ENCODE results near the gene TSR3. TPM values are rescaled to one million over a fixed set of nuclear protein-coding genes. Genes with fewer than 3 reads are reported as not detected.

The TSR3 gene
- total RNA-seq, 4 donors from 2014 or later = 84.1 to 107 (median 96.7) TPM

DNA sequence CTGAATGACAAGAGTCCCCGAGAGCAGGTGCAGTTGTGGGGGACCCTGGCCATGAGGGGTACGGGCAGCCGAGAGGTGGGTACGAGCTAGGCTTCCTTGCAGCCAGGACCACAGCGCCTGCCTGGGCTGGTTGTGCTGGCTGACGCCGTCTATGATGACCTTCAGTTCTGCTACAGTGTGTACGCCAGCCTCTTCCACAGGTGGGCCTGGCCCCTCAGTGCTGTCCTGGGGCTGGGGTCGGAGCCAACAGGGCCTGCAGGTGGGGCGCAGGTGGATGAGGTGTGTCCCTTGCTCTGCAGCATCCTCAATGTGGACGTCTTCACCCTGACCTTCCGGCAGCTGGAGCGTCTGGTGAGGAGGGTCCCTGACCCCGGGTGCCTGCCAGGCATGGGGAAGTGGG lies 7.2 kb downstream of the TSR3 start:
- TF ChIP-seq POLR2A (IDR thresholded peaks at IDR 0.05) = no peak
- TF ChIP-seq, protein P1, sequence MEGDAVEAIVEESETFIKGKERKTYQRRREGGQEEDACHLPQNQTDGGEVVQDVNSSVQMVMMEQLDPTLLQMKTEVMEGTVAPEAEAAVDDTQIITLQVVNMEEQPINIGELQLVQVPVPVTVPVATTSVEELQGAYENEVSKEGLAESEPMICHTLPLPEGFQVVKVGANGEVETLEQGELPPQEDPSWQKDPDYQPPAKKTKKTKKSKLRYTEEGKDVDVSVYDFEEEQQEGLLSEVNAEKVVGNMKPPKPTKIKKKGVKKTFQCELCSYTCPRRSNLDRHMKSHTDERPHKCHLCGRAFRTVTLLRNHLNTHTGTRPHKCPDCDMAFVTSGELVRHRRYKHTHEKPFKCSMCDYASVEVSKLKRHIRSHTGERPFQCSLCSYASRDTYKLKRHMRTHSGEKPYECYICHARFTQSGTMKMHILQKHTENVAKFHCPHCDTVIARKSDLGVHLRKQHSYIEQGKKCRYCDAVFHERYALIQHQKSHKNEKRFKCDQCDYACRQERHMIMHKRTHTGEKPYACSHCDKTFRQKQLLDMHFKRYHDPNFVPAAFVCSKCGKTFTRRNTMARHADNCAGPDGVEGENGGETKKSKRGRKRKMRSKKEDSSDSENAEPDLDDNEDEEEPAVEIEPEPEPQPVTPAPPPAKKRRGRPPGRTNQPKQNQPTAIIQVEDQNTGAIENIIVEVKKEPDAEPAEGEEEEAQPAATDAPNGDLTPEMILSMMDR (IDR thresholded peaks at IDR 0.05) = no peak
- no peak for DNase-seq
- peaks cover 11 to 16% of the 10 kb centered on the region in 2 donors for H3K36me3 ChIP-seq
- no peak overlapping the region for H3K4me3 ChIP-seq (replicated peaks in 1 of 3)
- no peaks in the 10 kb centered on the region for H3K27me3 ChIP-seq
- no peak overlapping the region for H3K27ac ChIP-seq
- H3K9me3 ChIP-seq = no peaks in the 10 kb centered on the region
- H3K4me1 ChIP-seq = peaks cover 4 to 11% of the 10 kb centered on the region in 2 donors
- 92 to 94% methylated on average over 4 to 7 of the region's 14 CpGs for WGBS, 2 donors
- intact Hi-C loops (cut with DNase I) = loop anchor here (10.0 kb wide), 1 partner anchor 130 kb away; the partner anchor contains the start of gene CLCN7

DNA sequence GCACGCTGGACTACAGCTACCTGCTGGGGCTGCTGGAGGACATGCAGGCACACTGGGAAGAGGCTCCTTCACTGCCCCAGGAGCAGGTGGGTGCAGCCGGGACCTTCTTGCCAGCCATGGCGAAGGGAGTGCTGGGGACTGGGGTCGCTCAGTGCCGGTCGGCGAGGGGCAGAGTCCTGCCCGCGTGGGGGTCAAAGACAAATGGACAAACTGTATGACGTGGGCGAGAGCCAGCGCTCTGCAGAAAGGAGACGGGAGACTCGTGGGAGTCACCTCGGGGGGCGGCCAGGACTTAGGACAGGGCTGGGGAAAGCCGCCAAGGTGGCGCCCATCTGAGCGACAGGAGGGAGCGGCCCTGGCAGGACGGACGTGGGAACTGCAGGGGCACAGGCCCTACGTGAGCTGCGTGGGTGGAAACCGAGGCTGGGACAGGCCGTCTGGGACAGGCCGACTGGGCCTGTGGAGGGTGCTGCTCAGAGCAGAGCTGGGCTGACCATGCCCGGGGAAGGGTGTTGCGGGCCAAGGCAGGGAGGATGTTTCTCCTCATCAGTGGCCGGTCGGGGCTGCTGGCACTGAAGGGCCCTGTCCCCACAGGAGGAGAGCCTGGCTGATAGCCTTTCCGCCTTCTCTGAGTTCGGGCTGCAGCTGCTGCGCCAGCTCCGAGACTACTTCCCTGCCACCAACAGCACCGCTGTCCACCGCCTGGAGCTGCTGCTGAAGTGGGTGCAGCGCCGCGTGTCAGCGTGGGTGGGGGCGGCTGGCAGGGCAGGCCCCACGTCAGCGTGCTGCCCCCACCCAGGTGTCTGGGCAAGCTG lies 8.0 kb downstream of the TSR3 start:
- no peaks in the 10 kb centered on the region for H3K27me3 ChIP-seq
- TF ChIP-seq, protein P1 (IDR thresholded peaks at IDR 0.05) = no peak
- no peak for TF ChIP-seq POLR2A (IDR thresholded peaks at IDR 0.05)
- H3K36me3 ChIP-seq = peaks cover 3 to 8% of the 10 kb centered on the region in 2 donors
- H3K9me3 ChIP-seq = no peaks in the 10 kb centered on the region
- peaks cover 4 to 11% of the 10 kb centered on the region in 2 donors for H3K4me1 ChIP-seq
- WGBS, 2 donors = 56 to 65% methylated on average over 26 to 31 of the region's 44 CpGs
- no peak for DNase-seq
- intact Hi-C loops (cut with DNase I) = loop anchor here (10.0 kb wide), 1 partner anchor 131 kb away; the partner anchor contains the start of gene CLCN7
- no peak overlapping the region for H3K27ac ChIP-seq
- no peak overlapping the region for H3K4me3 ChIP-seq (replicated peaks in 1 of 3)

DNA sequence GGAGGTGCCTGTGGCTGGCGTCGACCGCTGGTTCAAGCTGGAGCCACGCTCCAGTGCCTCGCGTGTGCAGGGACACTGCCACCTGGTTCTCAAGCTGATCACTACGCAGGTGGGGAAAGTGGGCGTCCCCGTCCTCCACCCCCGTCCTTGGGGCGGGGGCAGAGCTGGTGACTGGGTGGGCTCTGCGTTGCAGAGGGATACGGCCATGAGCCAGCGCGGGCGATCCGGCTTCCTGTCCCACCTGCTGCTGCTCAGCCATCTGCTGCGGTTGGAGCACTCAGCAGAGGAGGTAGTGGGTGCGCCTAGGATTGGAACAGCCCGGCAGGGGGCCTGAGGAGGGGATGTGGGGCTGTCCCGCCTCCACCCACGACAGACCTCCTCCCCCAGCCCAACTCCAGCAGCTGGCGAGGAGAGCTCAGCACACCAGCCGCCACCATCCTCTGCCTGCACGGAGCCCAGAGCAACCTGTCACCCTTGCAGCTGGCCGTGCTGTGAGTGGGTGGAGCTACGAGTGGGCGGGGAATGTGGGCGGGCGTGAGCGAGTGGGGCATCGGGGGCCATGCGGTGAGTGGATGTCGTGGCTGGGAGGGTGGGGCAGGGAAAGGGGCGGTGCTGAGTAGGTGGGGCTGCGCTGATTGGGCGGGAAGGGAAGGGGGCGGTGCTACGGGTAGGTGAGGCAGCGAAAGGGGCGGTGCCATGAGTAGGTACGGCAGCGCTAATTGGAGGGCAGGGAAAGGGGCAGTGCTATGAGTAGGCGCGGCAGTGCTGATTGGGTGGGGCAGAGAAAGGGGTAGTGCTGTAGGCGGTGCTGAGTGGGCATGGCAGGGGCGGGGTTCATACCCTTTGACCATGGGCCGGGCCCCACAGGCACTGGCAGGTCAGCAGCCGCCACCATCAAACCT lies 8.9 kb downstream of the TSR3 start:
- Histone ChIP-seq H3K9me3 (no peaks in the 10 kb centered on the region), H3K4me1 (peaks cover 4 to 11% of the 10 kb centered on the region in 2 donors), H3K4me3 (replicated peaks in 1 of 3) (no peak overlapping the region), H3K27ac (no peak overlapping the region), H3K36me3 (no peaks in the 10 kb centered on the region), H3K27me3 (no peaks in the 10 kb centered on the region)
- TF ChIP-seq, protein P1 (IDR thresholded peaks at IDR 0.05) = no peak
- no peak for TF ChIP-seq POLR2A (IDR thresholded peaks at IDR 0.05)
- peak; percentile 88 to 95 for DNase-seq
- WGBS, 2 donors = 8 to 9% methylated on average over 29 to 42 of the region's 49 CpGs
- intact Hi-C loops (cut with DNase I) = loop anchor here (10.0 kb wide), 1 partner anchor 132 kb away; the partner anchor contains the start of gene CLCN7

DNA sequence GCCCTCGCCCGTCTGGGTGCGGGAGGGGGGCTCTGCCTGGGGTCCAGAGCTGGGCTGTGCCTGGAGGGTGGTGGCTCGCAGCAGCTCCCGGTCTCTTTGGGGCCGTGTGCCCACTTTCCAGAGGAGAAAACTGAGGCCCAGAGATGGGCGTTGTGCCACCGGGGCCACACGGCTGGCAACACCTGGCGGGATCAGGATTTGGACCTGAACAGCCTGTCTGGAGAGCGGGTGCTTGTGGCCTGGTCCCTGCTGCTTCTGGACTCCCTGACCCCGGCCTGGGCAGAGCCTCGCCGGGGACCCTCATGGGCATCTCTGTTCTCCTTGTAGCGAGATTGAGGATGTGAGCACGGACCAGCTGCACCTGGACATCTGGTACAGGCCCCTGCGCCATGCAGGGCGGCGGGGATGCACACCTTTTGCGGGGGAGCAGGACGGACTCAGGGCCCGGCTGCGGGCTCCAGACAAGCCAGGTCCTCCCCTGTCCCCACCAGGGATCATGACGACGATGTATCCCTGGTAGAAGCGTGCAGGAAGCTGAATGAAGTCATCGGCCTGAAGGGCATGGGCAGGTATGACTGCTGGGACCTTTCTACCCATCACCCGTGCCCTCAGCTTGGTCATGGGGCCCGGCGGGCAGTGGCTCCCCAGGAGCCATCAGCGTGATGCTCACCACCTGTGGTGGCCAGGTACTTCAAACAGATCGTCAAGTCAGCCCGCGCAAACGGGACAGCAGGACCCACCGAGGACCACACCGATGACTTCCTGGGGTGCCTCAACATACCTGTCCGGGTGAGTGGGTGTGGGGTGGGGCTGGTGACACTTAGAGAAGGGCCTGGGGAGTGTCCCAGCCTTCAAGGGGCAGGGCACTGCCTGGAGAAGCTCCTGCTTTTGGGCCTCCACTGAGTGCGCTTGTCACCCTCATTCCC lies 9.9 kb downstream of the TSR3 start:
- H3K27ac ChIP-seq = no peak overlapping the region
- 92 to 93% methylated on average over 7 to 27 of the region's 39 CpGs for WGBS, 2 donors
- intact Hi-C loops (cut with DNase I) = loop anchor here (10.0 kb wide), 1 partner anchor 133 kb away; the partner anchor contains the start of gene CLCN7
- no peak for TF ChIP-seq POLR2A (IDR thresholded peaks at IDR 0.05)
- TF ChIP-seq, protein P1 (IDR thresholded peaks at IDR 0.05) = no peak
- no peaks in the 10 kb centered on the region for H3K9me3 ChIP-seq
- H3K27me3 ChIP-seq = no peaks in the 10 kb centered on the region
- peaks cover 4 to 11% of the 10 kb centered on the region in 2 donors for H3K4me1 ChIP-seq
- H3K36me3 ChIP-seq = no peaks in the 10 kb centered on the region
- DNase-seq = no peak
- no peak overlapping the region for H3K4me3 ChIP-seq (replicated peaks in 1 of 3)

Measured in thyroid gland (tissue), 4 donors.